ENCODE measurements around the gene MPP1.
A peak's percentile ranks its signal among the peaks of the same experiment; 100 is the strongest.

The MPP1 gene

DNA sequence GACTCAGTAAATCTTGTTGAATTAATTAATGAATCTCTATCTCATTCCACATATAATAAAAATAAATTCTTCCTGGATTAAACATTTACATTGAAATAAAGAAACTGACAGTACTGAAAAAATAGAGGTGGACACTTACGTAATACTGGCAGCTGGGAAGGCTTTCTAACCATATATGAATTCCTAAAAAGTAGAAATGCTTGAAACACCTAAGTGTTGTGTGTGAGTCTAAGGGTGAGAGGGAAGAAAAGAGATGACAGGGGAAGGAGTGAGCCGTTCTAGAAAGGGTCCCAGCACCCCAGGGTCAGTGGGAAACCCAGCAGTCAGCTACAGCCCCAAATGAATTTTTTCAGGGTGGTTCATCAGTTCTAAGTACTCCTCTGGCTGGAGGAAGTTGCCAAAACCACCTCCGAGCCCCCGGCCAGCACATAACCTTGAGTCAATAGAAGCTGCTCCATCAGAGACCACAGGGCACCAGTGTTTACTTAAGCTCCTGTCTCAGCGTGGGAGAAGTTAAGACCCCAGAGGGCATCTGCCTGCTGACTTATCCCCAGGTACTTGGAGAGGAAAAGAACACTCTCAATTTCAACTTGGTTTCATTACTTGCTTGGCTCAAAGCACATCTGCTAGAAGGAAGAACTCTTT is 72.7 kb downstream of the MPP1 start:
- Histone ChIP-seq H3K9me3 (ENCODE audit: control extremely low read depth in 1 of 5, control insufficient read depth in 4 of 5, insufficient read depth in 2 of 5, low read depth in 1 of 5, low read length in 4 of 5) (no peaks in the 10 kb centered on the region), H3K36me3 (ENCODE audit: control insufficient read depth in 4 of 4, insufficient read depth in 4 of 4, low read length in 3 of 4) (no peaks in the 10 kb centered on the region), H3K27me3 (replicated peaks in 2 of 5; ENCODE audit: control insufficient read depth in 4 of 5, insufficient read depth in 5 of 5, low read length in 4 of 5) (peaks cover 0 to 5% (median 0%) of the 10 kb centered on the region in 5 experiments), H3K4me1 (ENCODE audit: control extremely low read depth in 1 of 4, control insufficient read depth in 4 of 4, insufficient read depth in 4 of 4, low read length in 3 of 4) (peaks cover 66 to 99% (median 80%) of the 10 kb centered on the region in 4 experiments), H3K4me3 (ENCODE audit: control insufficient read depth in 1 of 7, extremely low read depth in 1 of 7, insufficient read depth in 4 of 7, low read depth in 2 of 7, low read length in 6 of 7) (peak overlapping the region in 3 of 7 experiments; percentile 15 to 52 (median 15)), H3K27ac (ENCODE audit: insufficient read depth in 1 of 2, low read depth in 1 of 2, low read length in 2 of 2, poor library complexity in 1 of 2, severe bottlenecking in 2 of 2) (no peak overlapping the region)
- WGBS (ENCODE audit: insufficient coverage), result 26% methylated on average over 4 of the region's 5 CpGs
- peak in 2 of 3 donors; percentile 52 to 66 for DNase-seq
- CTCF ChIA-PET, result interaction anchor here (1.2 to 7.0 kb wide), 4 partner anchors 8 to 19 kb away, joined by 4 to 51 read pairs (median 4); no protein-coding TSS in a partner anchor
- POLR2A ChIA-PET, result interaction anchor here (1.1 to 1.2 kb wide), 3 partner anchors 14 to 106 kb away, joined by 3 to 7 read pairs (median 3); no protein-coding TSS in a partner anchor

DNA sequence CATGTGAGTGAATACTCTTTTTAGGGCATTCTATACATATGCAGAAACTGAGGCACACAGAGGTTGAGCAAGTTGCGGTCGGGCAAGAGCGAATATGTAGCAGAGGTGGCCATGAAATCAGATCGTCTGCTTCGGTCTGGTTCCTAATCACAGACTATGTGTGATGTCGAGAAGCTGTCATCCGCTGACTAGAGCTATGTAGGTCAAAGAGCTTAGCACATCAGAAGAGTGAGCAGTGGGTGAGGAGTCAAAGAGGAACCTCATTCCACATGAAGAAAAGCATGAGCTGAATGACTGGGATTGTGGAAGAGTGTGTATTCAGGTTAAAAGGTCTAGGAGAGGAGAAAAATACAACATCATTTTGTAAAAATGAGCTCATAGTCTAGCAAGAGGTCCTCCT is 73.4 kb downstream of the MPP1 start:
- Histone ChIP-seq H3K9me3 (ENCODE audit: control extremely low read depth in 1 of 5, control insufficient read depth in 4 of 5, insufficient read depth in 2 of 5, low read depth in 1 of 5, low read length in 4 of 5) (no peaks in the 10 kb centered on the region), H3K4me3 (ENCODE audit: control insufficient read depth in 1 of 7, extremely low read depth in 1 of 7, insufficient read depth in 4 of 7, low read depth in 2 of 7, low read length in 6 of 7) (no peak overlapping the region), H3K27ac (ENCODE audit: insufficient read depth in 1 of 2, low read depth in 1 of 2, low read length in 2 of 2, poor library complexity in 1 of 2, severe bottlenecking in 2 of 2) (no peak overlapping the region), H3K4me1 (ENCODE audit: control extremely low read depth in 1 of 4, control insufficient read depth in 4 of 4, insufficient read depth in 4 of 4, low read length in 3 of 4) (peaks cover 59 to 99% (median 82%) of the 10 kb centered on the region in 4 experiments), H3K36me3 (ENCODE audit: control insufficient read depth in 4 of 4, insufficient read depth in 4 of 4, low read length in 3 of 4) (peaks cover 0 to 2% (median 0%) of the 10 kb centered on the region in 4 experiments), H3K27me3 (replicated peaks in 2 of 5; ENCODE audit: control insufficient read depth in 4 of 5, insufficient read depth in 5 of 5, low read length in 4 of 5) (peaks cover 0 to 5% (median 0%) of the 10 kb centered on the region in 5 experiments)
- WGBS (ENCODE audit: insufficient coverage), result 94% methylated on average over 7 of the region's 7 CpGs
- POLR2A ChIA-PET, result interaction anchor here (1.1 to 1.2 kb wide), 3 partner anchors 13 to 107 kb away, joined by 3 to 7 read pairs (median 3); no protein-coding TSS in a partner anchor
- CTCF ChIA-PET, result interaction anchor here (0.6 to 7.0 kb wide), 5 partner anchors 9 to 25 kb away, joined by 3 to 51 read pairs (median 4); no protein-coding TSS in a partner anchor
- no peak for DNase-seq

DNA sequence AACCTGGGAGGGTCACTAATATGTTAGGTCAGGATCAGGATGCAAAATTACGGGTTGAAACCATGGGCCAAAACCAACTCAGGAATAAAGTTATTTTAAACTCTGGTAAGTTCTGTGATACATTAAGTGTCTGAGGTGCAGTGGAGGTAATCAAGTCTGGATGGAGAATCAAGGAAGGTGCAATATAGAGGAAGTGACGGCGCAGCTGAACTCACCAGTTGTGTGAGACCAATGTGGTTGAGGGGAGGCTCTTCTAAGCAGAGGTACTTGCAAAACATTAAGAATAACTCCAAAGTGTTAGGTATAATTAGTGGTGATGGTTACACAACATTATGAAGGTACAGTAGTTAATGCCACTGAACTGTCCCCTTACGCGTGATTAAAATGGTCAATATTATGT is 74.1 kb downstream of the MPP1 start:
- 80% methylated on average over 5 of the region's 5 CpGs for WGBS (ENCODE audit: insufficient coverage)
- ChIA-PET CTCF (interaction anchor here (1.4 to 7.7 kb wide), 4 partner anchors 9 to 18 kb away, joined by 4 to 51 read pairs (median 30); partner anchors contain the start of gene GAB3), POLR2A (no interaction called here)
- no peak overlapping the region for H3K27ac ChIP-seq (ENCODE audit: insufficient read depth in 1 of 2, low read depth in 1 of 2, low read length in 2 of 2, poor library complexity in 1 of 2, severe bottlenecking in 2 of 2)
- H3K36me3 ChIP-seq (ENCODE audit: control insufficient read depth in 4 of 4, insufficient read depth in 4 of 4, low read length in 3 of 4), result peaks cover 0 to 2% (median 0%) of the 10 kb centered on the region in 4 experiments
- H3K4me3 ChIP-seq (ENCODE audit: control insufficient read depth in 1 of 7, extremely low read depth in 1 of 7, insufficient read depth in 4 of 7, low read depth in 2 of 7, low read length in 6 of 7), result no peak overlapping the region
- no peaks in the 10 kb centered on the region for H3K9me3 ChIP-seq (ENCODE audit: control extremely low read depth in 1 of 5, control insufficient read depth in 4 of 5, insufficient read depth in 2 of 5, low read depth in 1 of 5, low read length in 4 of 5)
- peak in 1 of 3 donors; percentile 54 for DNase-seq
- peaks cover 58 to 97% (median 77%) of the 10 kb centered on the region in 4 experiments for H3K4me1 ChIP-seq (ENCODE audit: control extremely low read depth in 1 of 4, control insufficient read depth in 4 of 4, insufficient read depth in 4 of 4, low read length in 3 of 4)
- H3K27me3 ChIP-seq (replicated peaks in 2 of 5; ENCODE audit: control insufficient read depth in 4 of 5, insufficient read depth in 5 of 5, low read length in 4 of 5), result peaks cover 0 to 5% (median 0%) of the 10 kb centered on the region in 5 experiments

DNA sequence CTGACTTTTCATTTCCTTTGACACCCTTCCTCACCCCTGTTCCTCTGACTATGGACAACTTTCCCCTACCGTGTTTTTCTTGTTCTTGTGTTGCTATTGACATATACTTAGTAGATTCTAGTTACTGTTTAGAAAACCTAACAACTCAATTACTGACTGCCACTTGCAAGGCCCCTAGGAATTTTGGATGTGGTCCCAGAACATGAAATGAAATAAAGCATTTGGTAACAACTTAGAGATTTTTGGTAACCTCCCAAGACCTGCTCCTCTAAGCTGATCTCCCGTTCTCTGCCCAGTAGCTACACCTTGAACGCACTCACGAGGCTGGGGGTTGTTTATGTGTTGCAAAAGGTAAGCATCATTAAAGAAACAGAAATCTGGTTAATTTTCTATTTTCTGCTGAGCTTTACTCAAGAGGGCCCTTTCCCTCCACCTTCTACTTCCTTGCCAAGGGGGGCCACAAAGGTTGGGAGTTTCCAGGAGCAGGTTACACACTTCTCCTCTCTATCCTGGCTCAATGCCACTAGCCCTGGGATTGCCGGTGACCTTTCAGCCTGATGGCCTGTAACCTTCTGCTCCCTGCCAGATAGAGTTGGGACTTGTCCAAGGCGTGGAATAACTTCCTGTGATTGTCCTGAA is 74.9 kb downstream of the MPP1 start:
- Histone ChIP-seq H3K27me3 (replicated peaks in 2 of 5; ENCODE audit: control insufficient read depth in 4 of 5, insufficient read depth in 5 of 5, low read length in 4 of 5) (peaks cover 0 to under 1% (median 0%) of the 10 kb centered on the region in 5 experiments), H3K4me3 (ENCODE audit: control insufficient read depth in 1 of 7, extremely low read depth in 1 of 7, insufficient read depth in 4 of 7, low read depth in 2 of 7, low read length in 6 of 7) (peak overlapping the region in 1 of 7 experiments; percentile 10), H3K36me3 (ENCODE audit: control insufficient read depth in 4 of 4, insufficient read depth in 4 of 4, low read length in 3 of 4) (peaks cover 0 to 2% (median 0%) of the 10 kb centered on the region in 4 experiments), H3K9me3 (ENCODE audit: control extremely low read depth in 1 of 5, control insufficient read depth in 4 of 5, insufficient read depth in 2 of 5, low read depth in 1 of 5, low read length in 4 of 5) (no peaks in the 10 kb centered on the region), H3K4me1 (ENCODE audit: control extremely low read depth in 1 of 4, control insufficient read depth in 4 of 4, insufficient read depth in 4 of 4, low read length in 3 of 4) (peaks cover 55 to 94% (median 71%) of the 10 kb centered on the region in 4 experiments), H3K27ac (ENCODE audit: insufficient read depth in 1 of 2, low read depth in 1 of 2, low read length in 2 of 2, poor library complexity in 1 of 2, severe bottlenecking in 2 of 2) (no peak overlapping the region)
- ChIA-PET CTCF (interaction anchor here (1.5 to 7.7 kb wide), 4 partner anchors 9 to 19 kb away, joined by 6 to 51 read pairs (median 30); partner anchors contain the start of gene GAB3), POLR2A (no interaction called here)
- 57% methylated on average over 2 of the region's 6 CpGs for WGBS (ENCODE audit: insufficient coverage)
- DNase-seq, result no peak

DNA sequence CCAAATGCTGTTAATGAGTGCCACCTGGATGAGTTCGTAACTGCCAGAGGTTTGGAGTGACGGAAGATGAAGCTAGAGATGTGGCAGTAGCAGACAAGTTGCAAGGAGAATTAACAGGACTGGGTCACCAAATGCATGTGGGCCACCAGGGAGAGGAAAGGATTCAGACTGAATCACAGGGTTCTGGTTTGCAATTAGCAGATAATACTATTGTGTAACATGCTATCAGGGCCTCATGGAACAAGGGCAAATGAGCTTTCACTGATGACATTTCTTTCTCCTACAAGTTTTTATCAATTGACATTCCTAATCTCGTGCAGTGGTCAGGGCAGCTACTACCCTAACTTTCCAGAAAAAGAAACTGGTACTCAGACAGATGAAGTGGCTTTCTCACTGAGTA is 75.8 kb downstream of the MPP1 start:
- Histone ChIP-seq H3K27ac (ENCODE audit: insufficient read depth in 1 of 2, low read depth in 1 of 2, low read length in 2 of 2, poor library complexity in 1 of 2, severe bottlenecking in 2 of 2) (no peak overlapping the region), H3K9me3 (ENCODE audit: control extremely low read depth in 1 of 5, control insufficient read depth in 4 of 5, insufficient read depth in 2 of 5, low read depth in 1 of 5, low read length in 4 of 5) (no peaks in the 10 kb centered on the region), H3K4me3 (ENCODE audit: control insufficient read depth in 1 of 7, extremely low read depth in 1 of 7, insufficient read depth in 4 of 7, low read depth in 2 of 7, low read length in 6 of 7) (no peak overlapping the region), H3K36me3 (ENCODE audit: control insufficient read depth in 4 of 4, insufficient read depth in 4 of 4, low read length in 3 of 4) (peaks cover 0 to 2% (median 0%) of the 10 kb centered on the region in 4 experiments), H3K27me3 (replicated peaks in 2 of 5; ENCODE audit: control insufficient read depth in 4 of 5, insufficient read depth in 5 of 5, low read length in 4 of 5) (no peaks in the 10 kb centered on the region), H3K4me1 (ENCODE audit: control extremely low read depth in 1 of 4, control insufficient read depth in 4 of 4, insufficient read depth in 4 of 4, low read length in 3 of 4) (peaks cover 51 to 94% (median 69%) of the 10 kb centered on the region in 4 experiments)
- ChIA-PET POLR2A (no interaction called here), CTCF (interaction anchor here (1.5 to 7.7 kb wide), 4 partner anchors 10 to 19 kb away, joined by 6 to 51 read pairs (median 30); partner anchors contain the start of gene GAB3)
- WGBS (ENCODE audit: insufficient coverage), result 86% methylated on average over 3 of the region's 3 CpGs
- no peak for DNase-seq

All from common myeloid progenitor, CD34-positive (primary cell).